TTC549 (cell line): ENCODE measurements around the gene PRR20E.
"Not testable (repeated sequence)": the region's sequence is repeated elsewhere in the genome, so short reads cannot be mapped to it uniquely, and the experiment has no call there.

Source experiments
- FAIRE-seq: peaks from 2 replicates; lab custom pipeline; 2012; peaks lifted over from hg19 to GRCh38; lab: Jason Lieb, UNC

The PRR20E gene

GRCh38 chr13:57166897-57167296, at the start of gene PRR20E:
Gene PRR20E, plus strand, starts transcription at chr13:57167197. Its CDS starts 387 bp downstream, at chr13:57167584.
- FAIRE-seq: not testable (repeated sequence)

GRCh38 chr13:57123681-57124080, 43.3 kb upstream of the PRR20E start:
- no peak for FAIRE-seq

GRCh38 chr13:57128909-57129308, 38.1 kb upstream of the PRR20E start:
- FAIRE-seq: no peak

- FAIRE-seq: no peak
These were observed 30.9 kb upstream of the PRR20E start for GRCh38 chr13:57136093-57136492.

GRCh38 chr13:57137585-57137984, 29.4 kb upstream of the PRR20E start:
- FAIRE-seq: no peak

GRCh38 chr13:57138988-57139387, 28.0 kb upstream of the PRR20E start:
- FAIRE-seq: no peak

- FAIRE-seq: not testable (repeated sequence)
These were observed 27.2 kb upstream of the PRR20E start for GRCh38 chr13:57139781-57140180.

GRCh38 chr13:57140235-57140968, 26.6 kb upstream of the PRR20E start, which contains the start of gene PRR20A:
Gene PRR20A, plus strand, starts transcription at chr13:57140918. Its CDS starts 387 bp downstream, at chr13:57141305.
- FAIRE-seq: not testable (repeated sequence)

GRCh38 chr13:57147188-57147587, 19.8 kb upstream of the PRR20E start, which contains the start of gene PRR20B:
Gene PRR20B, plus strand, starts transcription at chr13:57147488. Its CDS starts 387 bp downstream, at chr13:57147875.
- not testable (repeated sequence) for FAIRE-seq

GRCh38 chr13:57148106-57148505, 18.9 kb upstream of the PRR20E start:
- not testable (repeated sequence) for FAIRE-seq

- FAIRE-seq: not testable (repeated sequence)
These were observed 13.2 kb upstream of the PRR20E start, which contains the start of gene PRR20C for GRCh38 chr13:57153761-57154160. Gene PRR20C, plus strand, starts transcription at chr13:57154061. Its CDS starts 387 bp downstream, at chr13:57154448.

GRCh38 chr13:57160332-57160731, 6.7 kb upstream of the PRR20E start, which contains the start of gene PRR20D:
Gene PRR20D, plus strand, starts transcription at chr13:57160632. Its CDS starts 387 bp downstream, at chr13:57161019.
- FAIRE-seq: not testable (repeated sequence)

GRCh38 chr13:57191667-57192066, 24.7 kb downstream of the PRR20E start:
- FAIRE-seq: no peak

- no peak for FAIRE-seq
These were observed 46.0 kb downstream of the PRR20E start for GRCh38 chr13:57212989-57213388.
